ENCODE measurements around the gene TMCC1.
A peak's percentile ranks its signal among the peaks of the same experiment; 100 is the strongest.

- TF ChIP-seq CTCF (IDR thresholded peaks at IDR 0.05) (no peak), EZH2 (IDR thresholded peaks at IDR 0.05; ENCODE audit: borderline replicate concordance, insufficient read depth, low read depth, low read length, poor library complexity, severe bottlenecking) (peak; percentile 43)
Observed at GRCh38 chr3:129605922-129606635, 287.4 kb downstream of the TMCC1 start.

Data from B cell (primary cell).